NT2/D1 (cell line): ENCODE data around the gene NLRX1.

Source experiments
- SUZ12 ChIP-seq: IDR thresholded peaks from 2 replicates; pipeline ENCODE4 v1.6.1; 2011; ENCODE audit not compliant: insufficient read length, insufficient read depth; ENCODE audit errors: extremely low read depth
- YY1 ChIP-seq: IDR thresholded peaks from 2 replicates; pipeline ENCODE4 v1.6.1; 2011; ENCODE audit not compliant: insufficient read length, insufficient read depth
- ZNF274 ChIP-seq: IDR thresholded peaks from 2 replicates; pipeline ENCODE4 v1.6.1; 2011; ENCODE audit warnings: mild to moderate bottlenecking, low read depth, low read length

- no peak for TF ChIP-seq YY1
- TF ChIP-seq SUZ12 = no peak
- no peak for TF ChIP-seq ZNF274
Measured at GRCh38 chr11:119218141-119218878, 49.8 kb downstream of the NLRX1 start.
